ENCODE measurements around the gene FAM227A.

The FAM227A gene

GRCh38 chr22:38656256-38657044 lies at the start of gene FAM227A, which contains the start of gene CBY1:
Gene FAM227A (minus strand): TSS chr22:38656392. CDS start chr22:38650168, 6,224 bp downstream.
Gene CBY1 (plus strand): TSS chr22:38656638. CDS start chr22:38668055, 11,417 bp downstream.
- DNase-seq: peak; percentile 88

GRCh38 chr22:38705235-38706100 lies 49.3 kb upstream of the FAM227A start, which contains the start of gene GTPBP1:
Gene GTPBP1 (plus strand): TSS chr22:38705944. CDS start chr22:38705956, 12 bp downstream.
- peak; percentile 97 for DNase-seq

- DNase-seq: no peak
Observed at GRCh38 chr22:38704654-38705234, 48.6 kb upstream of the FAM227A start.

GRCh38 chr22:38700789-38701628 lies 44.8 kb upstream of the FAM227A start, which contains the start of gene JOSD1:
Gene JOSD1 (minus strand): TSS chr22:38700943. CDS start chr22:38699987, 956 bp downstream.
- peak; percentile 96 for DNase-seq

GRCh38 chr22:38700270-38700788 lies 44.1 kb upstream of the FAM227A start:
- no peak for DNase-seq

- DNase-seq: no peak
Observed at GRCh38 chr22:38699784-38700183, 43.6 kb upstream of the FAM227A start.

GRCh38 chr22:38699143-38699542 lies 43.0 kb upstream of the FAM227A start:
- no peak for DNase-seq

- DNase-seq: no peak
Observed at GRCh38 chr22:38698407-38699094, 42.4 kb upstream of the FAM227A start.

- no peak for DNase-seq
Observed at GRCh38 chr22:38697425-38698089, 41.4 kb upstream of the FAM227A start.

- DNase-seq: peak; percentile 63
Observed at GRCh38 chr22:38696606-38697424, 40.6 kb upstream of the FAM227A start.

- DNase-seq: no peak
Observed at GRCh38 chr22:38694940-38695339, 38.7 kb upstream of the FAM227A start.

GRCh38 chr22:38694049-38694448 lies 37.9 kb upstream of the FAM227A start:
- DNase-seq: no peak

GRCh38 chr22:38689651-38690050 lies 33.5 kb upstream of the FAM227A start:
- DNase-seq: no peak

- DNase-seq: no peak
Observed at GRCh38 chr22:38685761-38686160, 29.6 kb upstream of the FAM227A start.

- no peak for DNase-seq
Observed at GRCh38 chr22:38684895-38685294, 28.7 kb upstream of the FAM227A start.

- peak; percentile 86 for DNase-seq
Observed at GRCh38 chr22:38681582-38682335, 25.6 kb upstream of the FAM227A start, which contains the start of gene TOMM22. Gene TOMM22 (plus strand): TSS chr22:38681957. CDS start chr22:38681979, 22 bp downstream.

GRCh38 chr22:38675833-38676232 lies 19.6 kb upstream of the FAM227A start:
- DNase-seq: no peak

- DNase-seq: no peak
Observed at GRCh38 chr22:38674888-38675287, 18.7 kb upstream of the FAM227A start.

Measured in CD4-positive, alpha-beta T cell treated with Interleukin-6 for 4 hours (primary cell).